Calu3 (cell line): ENCODE results near the gene ABCF1. TPM values are rescaled to one million over a fixed set of nuclear protein-coding genes. Genes with fewer than 3 reads are reported as not detected.

Source experiments
- BruUV-seq: library from RNA; stranded (reverse); fragments of 400-500 nt; replicated peaks from 2 replicates; lab custom pipeline; 2021; lab: Mats Ljungman, UMichigan
- CTCF ChIA-PET: fragments of 300-600 bp; sonication (Branson Sonifier 250); formaldehyde crosslinking; loops from one replicate; lab custom pipeline; 2022; ENCODE audit warnings: antibody characterized with exemption; lab: Charles Lee
- DNase-seq: peaks from one replicate; pipeline ENCODE4 v3.0.0; 2022
- H3K27ac Mint-ChIP-seq: one replicate; pipeline ENCODE4 v1.8.0; 2022; ENCODE audit warnings: mixed read lengths; ENCODE audit not compliant: unreplicated experiment
- H3K27me3 Mint-ChIP-seq: one replicate; pipeline ENCODE4 v1.8.0; 2022; ENCODE audit warnings: mixed read lengths; ENCODE audit not compliant: unreplicated experiment
- H3K36me3 Mint-ChIP-seq: one replicate; pipeline ENCODE4 v1.8.0; 2022; ENCODE audit warnings: mild to moderate bottlenecking, moderate library complexity, mixed read lengths; ENCODE audit not compliant: insufficient read depth, unreplicated experiment
- H3K4me1 Mint-ChIP-seq: one replicate; pipeline ENCODE4 v1.8.0; 2022; ENCODE audit warnings: mild to moderate bottlenecking, low read depth, mixed read lengths; ENCODE audit not compliant: unreplicated experiment
- H3K4me3 Mint-ChIP-seq: one replicate; pipeline ENCODE4 v1.8.0; 2022; ENCODE audit warnings: mild to moderate bottlenecking, low read depth, moderate library complexity, mixed read lengths; ENCODE audit not compliant: unreplicated experiment
- H3K9me3 Mint-ChIP-seq: one replicate; pipeline ENCODE4 v1.8.0; 2022; ENCODE audit warnings: low read depth, mixed read lengths; ENCODE audit not compliant: unreplicated experiment
- intact Hi-C: fragments of 100-400 bp; cut with micrococcal nuclease; formaldehyde crosslinking; loops from one replicate; pipeline ENCODE4 v1.10.0; 2022; ENCODE audit not compliant: unreplicated experiment
- total RNA-seq: library from RNA; stranded (reverse); gene quantifications from 2 replicates; pipeline ENCODE4 v1.2.3, GENCODE V29; 2022
- TF ChIP-seq, protein P1 (sequence below): fragments of 200-600 bp; IDR thresholded peaks from one replicate; pipeline ENCODE4 v1.8.0; 2022; ENCODE audit warnings: antibody characterized with exemption; ENCODE audit not compliant: unreplicated experiment

The ABCF1 gene
- total RNA-seq, 1 experiment from 2014 or later, result 88.3 TPM

DNA sequence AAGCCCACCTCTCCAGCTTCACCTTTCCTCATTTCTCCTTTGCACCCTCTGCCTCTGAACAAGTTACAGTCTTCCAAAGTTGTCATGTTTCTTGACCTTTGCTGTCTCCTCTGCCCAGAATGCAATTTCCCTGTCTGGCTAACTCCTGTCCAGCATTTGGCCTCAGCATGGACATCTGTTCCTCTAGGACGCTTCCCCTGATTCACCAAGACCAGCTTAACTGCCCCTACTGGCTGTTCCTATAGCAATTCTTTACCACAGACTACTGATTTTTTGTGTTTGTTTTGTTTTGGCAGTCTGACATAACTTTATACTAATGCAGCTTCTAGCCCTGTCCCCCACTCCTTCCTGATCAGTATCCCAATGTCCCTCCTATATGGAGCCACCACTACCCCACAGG is 28.3 kb upstream of the ABCF1 start:
- intact Hi-C loops, result loop anchor here (5.0 to 10.0 kb wide), 2 partner anchors 54 to 182 kb away; partner anchors contain the start of gene TUBB
- no peak overlapping the region for H3K4me3 Mint-ChIP-seq
- peaks cover 10% of the 10 kb centered on the region for H3K36me3 Mint-ChIP-seq
- H3K4me1 Mint-ChIP-seq, result peaks cover 18% of the 10 kb centered on the region
- peak overlapping the region; percentile 6 for H3K27ac Mint-ChIP-seq
- CTCF ChIA-PET, result interaction anchor here (1.1 kb wide), 1 partner anchor 49 kb away, joined by 3 read pairs; no protein-coding TSS in a partner anchor
- no peaks in the 10 kb centered on the region for H3K27me3 Mint-ChIP-seq
- no peak for DNase-seq
- no peaks in the 10 kb centered on the region for H3K9me3 Mint-ChIP-seq
- TF ChIP-seq, protein P1, sequence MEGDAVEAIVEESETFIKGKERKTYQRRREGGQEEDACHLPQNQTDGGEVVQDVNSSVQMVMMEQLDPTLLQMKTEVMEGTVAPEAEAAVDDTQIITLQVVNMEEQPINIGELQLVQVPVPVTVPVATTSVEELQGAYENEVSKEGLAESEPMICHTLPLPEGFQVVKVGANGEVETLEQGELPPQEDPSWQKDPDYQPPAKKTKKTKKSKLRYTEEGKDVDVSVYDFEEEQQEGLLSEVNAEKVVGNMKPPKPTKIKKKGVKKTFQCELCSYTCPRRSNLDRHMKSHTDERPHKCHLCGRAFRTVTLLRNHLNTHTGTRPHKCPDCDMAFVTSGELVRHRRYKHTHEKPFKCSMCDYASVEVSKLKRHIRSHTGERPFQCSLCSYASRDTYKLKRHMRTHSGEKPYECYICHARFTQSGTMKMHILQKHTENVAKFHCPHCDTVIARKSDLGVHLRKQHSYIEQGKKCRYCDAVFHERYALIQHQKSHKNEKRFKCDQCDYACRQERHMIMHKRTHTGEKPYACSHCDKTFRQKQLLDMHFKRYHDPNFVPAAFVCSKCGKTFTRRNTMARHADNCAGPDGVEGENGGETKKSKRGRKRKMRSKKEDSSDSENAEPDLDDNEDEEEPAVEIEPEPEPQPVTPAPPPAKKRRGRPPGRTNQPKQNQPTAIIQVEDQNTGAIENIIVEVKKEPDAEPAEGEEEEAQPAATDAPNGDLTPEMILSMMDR, result no peak
- BruUV-seq, result no TSS peak

DNA sequence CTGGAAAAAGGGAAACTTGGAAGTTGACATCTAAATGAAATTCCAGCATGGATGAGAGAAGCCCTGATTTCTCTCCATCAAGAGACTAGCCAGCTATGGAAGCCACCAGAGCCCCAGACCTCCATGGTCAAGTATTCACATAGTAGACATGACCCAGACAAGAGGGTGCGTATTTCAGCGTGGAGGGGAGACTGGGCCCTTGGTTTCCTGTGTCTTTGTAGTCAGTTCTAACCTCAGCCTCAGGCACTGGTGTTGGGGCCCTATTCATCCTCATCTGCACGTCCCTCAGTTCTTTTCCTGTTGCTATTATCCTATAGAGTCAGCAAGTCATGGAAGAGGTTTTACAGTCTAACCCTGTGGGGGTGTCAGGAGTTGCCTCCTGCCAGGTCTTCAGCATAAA is 27.4 kb upstream of the ABCF1 start:
- H3K4me1 Mint-ChIP-seq, result peaks cover 18% of the 10 kb centered on the region
- no peak for DNase-seq
- peaks cover 18% of the 10 kb centered on the region for H3K36me3 Mint-ChIP-seq
- no peak overlapping the region for H3K4me3 Mint-ChIP-seq
- CTCF ChIA-PET, result interaction anchor here (1.4 to 3.5 kb wide), 2 partner anchors 11 to 61 kb away, joined by 18 to 76 read pairs; no protein-coding TSS in a partner anchor
- TF ChIP-seq, protein P1, result no peak
- H3K9me3 Mint-ChIP-seq, result no peaks in the 10 kb centered on the region
- H3K27me3 Mint-ChIP-seq, result no peaks in the 10 kb centered on the region
- BruUV-seq, result no TSS peak
- H3K27ac Mint-ChIP-seq, result no peak overlapping the region
- intact Hi-C loops, result loop anchor here (1.0 to 10.0 kb wide), 3 partner anchors 53 to 181 kb away; partner anchors contain the start of gene TUBB

DNA sequence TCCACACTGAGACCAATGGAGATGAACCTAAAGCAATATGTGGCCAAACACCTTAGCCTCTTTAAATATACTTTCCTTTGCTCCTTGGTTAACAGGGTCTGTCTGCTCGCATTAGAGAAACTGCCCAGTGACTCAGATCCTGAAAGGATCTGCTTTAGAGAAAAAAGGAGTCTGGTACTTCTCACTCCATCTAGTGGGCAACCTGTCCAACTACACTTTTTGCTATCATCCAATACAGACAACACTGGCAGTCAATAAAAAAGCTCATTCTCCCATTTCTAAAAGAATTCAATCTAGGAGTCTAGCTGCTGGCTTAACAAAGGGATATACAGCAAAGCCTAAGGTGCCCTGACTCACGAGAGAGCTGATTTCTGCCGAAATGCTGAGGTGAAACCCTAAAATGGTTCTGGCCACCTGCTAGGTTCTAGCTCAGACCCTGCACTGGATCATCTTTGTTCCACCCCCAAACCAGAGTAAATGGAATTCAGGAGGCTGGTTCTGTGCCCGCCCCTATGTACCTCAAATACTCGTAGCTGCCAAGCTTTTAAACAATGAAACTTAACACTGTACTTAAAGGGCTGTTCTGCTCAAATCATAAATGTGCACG is 26.5 kb upstream of the ABCF1 start:
- Mint-ChIP-seq H3K9me3 (no peaks in the 10 kb centered on the region), H3K4me1 (peaks cover 18% of the 10 kb centered on the region), H3K36me3 (peaks cover 19% of the 10 kb centered on the region), H3K4me3 (no peak overlapping the region), H3K27me3 (no peaks in the 10 kb centered on the region), H3K27ac (no peak overlapping the region)
- BruUV-seq, result no TSS peak
- DNase-seq, result peak; percentile 26
- TF ChIP-seq, protein P1, result peak; percentile 77
- intact Hi-C loops, result loop anchor here (1.0 to 10.0 kb wide), 3 partner anchors 53 to 180 kb away; partner anchors contain the start of gene TUBB
- CTCF ChIA-PET, result interaction anchor here (0.5 to 3.5 kb wide), 13 partner anchors 10 to 326 kb away, joined by 3 to 76 read pairs (median 4); partner anchors contain the start of genes DHX16, GNL1 and PRR3

DNA sequence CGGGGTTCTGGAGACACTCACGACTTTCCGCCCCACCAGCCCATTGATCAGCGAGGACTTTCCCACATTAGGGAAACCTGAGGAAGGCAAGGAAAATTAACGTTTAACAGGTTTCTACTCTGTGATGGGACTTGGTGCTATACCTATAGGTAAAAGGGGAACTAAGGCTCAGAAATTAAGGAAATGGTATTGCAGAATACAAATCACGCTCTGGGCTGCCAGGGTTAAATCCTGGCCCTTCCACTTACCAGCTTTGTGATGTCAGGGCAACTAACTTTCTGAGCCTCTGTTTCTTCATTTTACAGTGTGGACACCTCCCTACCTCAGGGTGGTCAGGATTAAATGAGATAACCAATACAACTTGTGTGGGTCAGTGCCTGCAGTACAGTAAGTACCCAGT is 23.8 kb upstream of the ABCF1 start:
- no peak overlapping the region for H3K27ac Mint-ChIP-seq
- TF ChIP-seq, protein P1, result no peak
- H3K4me3 Mint-ChIP-seq, result no peak overlapping the region
- DNase-seq, result no peak
- no peaks in the 10 kb centered on the region for H3K9me3 Mint-ChIP-seq
- H3K4me1 Mint-ChIP-seq, result peaks cover 8% of the 10 kb centered on the region
- H3K36me3 Mint-ChIP-seq, result peaks cover 32% of the 10 kb centered on the region
- intact Hi-C loops, result loop anchor here (10.0 kb wide), 1 partner anchor 177 kb away; the partner anchor contains the start of gene TUBB
- CTCF ChIA-PET, result no interaction called here
- no TSS peak for BruUV-seq
- no peaks in the 10 kb centered on the region for H3K27me3 Mint-ChIP-seq
